ENCODE measurements around the gene POU2F1.
"Not testable (repeated sequence)": the region's sequence is repeated elsewhere in the genome, so short reads cannot be mapped to it uniquely, and the experiment has no call there.

The POU2F1 gene

GRCh38 chr1:167233373-167233772 is 12.7 kb downstream of the POU2F1 start:
- DNase-seq = no peak

GRCh38 chr1:167237000-167237399 is 16.3 kb downstream of the POU2F1 start:
- DNase-seq = no peak

- DNase-seq = no peak
These were observed 18.0 kb downstream of the POU2F1 start for GRCh38 chr1:167238713-167239112.

DNA sequence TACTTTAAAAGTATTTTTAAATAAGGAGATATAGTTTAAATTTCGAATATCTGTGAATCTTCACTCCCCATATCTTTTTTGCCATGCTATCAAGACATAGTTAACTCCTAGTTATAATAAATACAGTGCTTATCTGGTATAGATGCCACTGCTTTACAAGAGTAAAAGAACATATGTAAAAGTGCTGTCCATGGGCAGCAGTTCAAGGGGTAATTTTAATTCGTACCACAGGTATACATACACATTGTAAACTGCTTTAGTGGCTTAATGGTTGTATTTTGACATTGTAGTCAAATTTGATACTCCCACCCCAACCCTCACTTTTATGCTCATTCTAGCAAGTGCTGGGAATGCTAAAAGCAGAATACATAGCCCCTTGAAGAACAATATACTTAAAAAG is 18.6 kb downstream of the POU2F1 start:
- no peak for DNase-seq

GRCh38 chr1:167244244-167244643 is 23.6 kb downstream of the POU2F1 start:
- DNase-seq = no peak

DNA sequence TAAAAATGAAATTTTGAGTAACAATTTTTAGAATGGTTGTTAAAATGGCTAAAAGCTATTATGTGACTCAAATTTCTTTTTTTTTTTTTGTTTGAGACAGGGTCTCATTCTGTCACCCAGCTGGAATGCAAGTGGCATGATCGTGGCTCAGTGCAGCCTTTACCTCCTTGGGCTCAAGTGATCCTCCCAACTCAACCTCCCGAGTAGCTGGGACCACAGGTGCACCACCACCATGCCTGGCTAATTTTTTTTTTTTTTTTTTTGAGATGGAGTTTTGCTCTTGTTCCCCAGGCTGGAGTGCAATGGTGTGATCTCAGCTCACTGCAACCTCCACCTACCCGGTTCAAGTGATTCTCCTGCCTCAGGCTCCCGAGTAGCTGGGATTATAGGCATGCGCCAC is 24.5 kb downstream of the POU2F1 start:
- DNase-seq = not testable (repeated sequence)

DNA sequence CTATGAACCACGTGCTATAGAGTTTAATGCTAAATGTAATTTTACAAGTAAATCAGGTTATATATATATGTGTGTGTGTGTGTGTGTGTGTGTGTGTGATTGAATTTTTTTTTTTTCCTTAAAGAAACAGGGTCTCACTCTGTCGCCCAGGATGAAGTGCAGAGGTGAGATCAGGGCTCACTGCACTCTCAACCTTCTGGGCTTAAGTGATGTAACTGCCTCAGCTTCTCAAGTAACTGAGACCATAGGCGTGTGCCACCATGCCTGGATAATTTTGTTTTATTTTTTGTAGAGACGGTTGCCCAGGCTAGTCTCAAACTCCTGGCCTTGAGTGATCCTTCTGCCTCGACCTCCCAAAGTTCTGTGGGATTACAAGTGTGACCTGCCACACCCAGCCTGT is 26.3 kb downstream of the POU2F1 start:
- DNase-seq = no peak

- DNase-seq = no peak
These were observed 27.1 kb downstream of the POU2F1 start for GRCh38 chr1:167247754-167248153.

- DNase-seq = no peak
These were observed 28.3 kb downstream of the POU2F1 start for GRCh38 chr1:167248707-167249642.

DNA sequence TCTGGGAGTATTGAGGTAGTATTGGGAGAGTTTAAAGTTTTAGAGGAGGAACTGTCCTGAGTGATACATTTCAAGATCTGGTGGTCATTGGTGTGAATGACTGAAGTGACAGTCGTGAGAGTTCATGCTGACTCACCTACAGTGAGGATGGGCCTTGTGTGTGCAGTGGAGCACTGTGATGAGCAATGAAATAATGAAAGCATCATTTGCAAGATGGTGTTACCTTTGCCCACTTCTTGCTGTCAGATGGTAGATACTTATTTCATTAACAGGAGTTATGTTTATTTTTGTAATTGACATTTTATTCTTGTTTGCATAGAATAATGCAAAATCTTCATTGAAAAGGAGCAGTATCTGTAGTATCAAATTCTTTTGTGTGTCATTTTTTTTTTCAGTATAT is 29.0 kb downstream of the POU2F1 start:
- no peak for DNase-seq

DNA sequence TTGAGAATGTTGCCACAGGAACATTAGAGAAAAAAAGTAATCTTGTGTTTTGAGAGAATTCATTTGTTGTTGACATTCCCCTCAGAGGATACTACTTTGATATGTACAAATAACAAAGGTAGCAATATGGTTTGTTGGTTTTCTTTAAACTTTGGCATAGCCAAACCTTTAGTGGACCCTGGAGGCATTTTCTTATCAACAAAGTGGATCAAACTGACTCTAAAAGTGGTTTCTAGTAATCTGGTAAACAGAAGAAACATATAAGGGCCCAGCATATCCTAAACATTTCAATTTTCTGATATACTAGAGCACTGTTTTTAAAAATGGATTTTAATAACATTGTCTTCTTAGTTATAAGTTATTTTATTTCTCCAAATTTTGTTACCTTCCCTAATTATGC is 29.8 kb downstream of the POU2F1 start:
- no peak for DNase-seq

DNA sequence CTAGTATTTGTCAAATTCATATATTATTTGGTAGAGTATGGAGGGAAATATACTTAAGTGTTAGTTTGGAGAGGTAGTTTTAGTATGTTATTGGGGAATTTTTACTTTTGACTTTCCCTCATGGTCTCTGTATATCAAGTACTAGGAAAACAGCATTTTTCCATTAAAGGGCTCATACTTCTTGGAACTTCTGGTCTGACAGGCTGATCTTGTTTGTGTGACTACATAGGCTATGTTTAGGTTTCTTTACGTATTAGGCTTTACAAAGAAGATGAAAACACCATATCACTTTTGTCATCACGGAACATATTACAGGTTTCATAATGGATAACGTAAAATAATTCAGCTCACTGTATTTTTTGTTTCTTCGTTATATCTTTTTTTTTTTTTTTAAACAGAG is 30.8 kb downstream of the POU2F1 start:
- no peak for DNase-seq

GRCh38 chr1:167252986-167253385 is 32.3 kb downstream of the POU2F1 start:
- DNase-seq = no peak

DNA sequence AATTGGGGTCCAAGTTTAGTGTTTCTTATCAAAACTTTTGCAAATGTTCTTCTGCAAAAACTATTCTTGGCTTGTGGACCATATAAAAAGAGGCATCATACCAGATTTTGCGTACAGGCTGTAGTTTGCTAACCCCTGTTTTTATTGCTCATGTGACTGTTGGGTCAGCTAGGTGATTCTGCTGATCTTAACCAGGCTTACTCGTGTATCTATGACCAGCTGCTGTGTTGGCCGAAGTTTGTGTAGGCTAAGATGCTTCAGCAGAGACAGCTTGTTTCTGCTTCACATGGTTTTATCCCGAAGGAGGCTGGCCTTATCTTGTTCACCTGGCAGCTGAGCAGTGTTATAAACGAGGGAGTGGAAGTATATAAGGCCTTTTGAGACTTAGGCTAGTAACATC is 38.2 kb downstream of the POU2F1 start:
- no peak for DNase-seq

GRCh38 chr1:167262836-167263235 is 42.1 kb downstream of the POU2F1 start:
- DNase-seq = no peak

- no peak for DNase-seq
These were observed 42.7 kb downstream of the POU2F1 start for GRCh38 chr1:167263344-167263743.

DNA sequence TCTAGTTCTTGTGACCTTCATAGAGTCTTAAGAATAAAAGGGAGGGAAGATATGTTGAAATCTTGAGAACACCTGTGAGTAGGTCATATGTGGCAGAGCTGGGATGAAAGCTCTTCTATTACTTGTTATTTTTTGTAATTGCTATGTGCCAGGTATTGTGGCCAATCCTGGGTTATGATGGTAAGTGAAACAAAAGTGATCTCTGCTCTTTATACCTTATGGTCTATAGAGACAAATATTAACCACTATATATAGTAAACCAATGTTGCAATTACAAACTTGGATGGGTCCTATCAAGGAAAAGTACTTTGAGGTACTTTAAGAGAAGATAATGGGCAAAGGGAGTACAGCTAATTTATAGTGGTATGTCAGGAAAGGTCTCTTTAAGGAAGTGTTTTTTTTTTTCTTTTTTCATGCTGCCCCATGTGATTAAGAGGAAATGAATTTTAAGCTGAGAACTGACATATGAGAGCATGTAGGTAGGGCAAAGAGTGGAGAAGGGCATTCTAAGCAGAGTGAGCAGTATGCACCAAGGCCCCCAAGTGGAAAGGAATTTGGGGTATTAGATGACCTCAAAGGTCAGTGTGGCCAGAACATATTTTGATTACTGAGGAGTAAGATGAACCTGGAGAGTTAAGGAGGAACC is 43.3 kb downstream of the POU2F1 start:
- DNase-seq = no peak

GRCh38 chr1:167266965-167267364 is 46.3 kb downstream of the POU2F1 start:
- DNase-seq = no peak

GRCh38 chr1:167268347-167268787 is 47.7 kb downstream of the POU2F1 start:
- DNase-seq = no peak

DNA sequence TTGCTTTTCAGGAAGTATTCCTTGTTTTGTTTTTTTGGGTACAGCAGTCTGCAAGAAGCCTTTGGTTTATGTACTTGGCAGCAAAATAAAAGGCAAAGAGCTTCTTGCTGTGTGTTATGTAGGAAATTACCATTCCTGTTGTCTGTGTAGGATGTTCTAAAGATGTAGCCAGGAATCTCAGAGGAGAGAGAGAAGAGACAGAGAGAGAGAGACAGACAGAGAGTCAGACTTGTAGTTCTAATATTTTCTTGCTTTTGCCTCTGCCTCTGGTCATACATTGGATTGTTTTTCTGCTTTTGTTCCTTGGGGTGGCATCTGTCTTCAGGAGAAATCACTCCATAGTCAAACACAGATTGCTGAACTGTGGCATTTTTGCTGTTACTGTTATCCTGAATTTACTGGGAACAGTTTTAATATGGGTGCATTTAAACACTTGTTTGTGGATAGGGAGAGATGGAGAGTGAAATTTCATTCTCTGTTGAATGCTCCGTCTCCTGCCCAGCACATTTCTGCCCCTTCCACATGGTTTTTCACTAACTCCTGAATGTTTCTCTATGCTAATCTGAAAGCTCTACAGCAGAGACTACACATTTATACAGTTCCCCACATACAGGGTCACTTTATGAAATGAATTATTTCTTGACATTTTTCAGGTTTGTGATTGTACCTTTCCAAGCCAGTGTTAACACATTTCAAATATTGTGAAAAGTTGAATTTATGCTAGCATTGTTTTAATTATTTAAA is 49.8 kb downstream of the POU2F1 start:
- no peak for DNase-seq

DNA sequence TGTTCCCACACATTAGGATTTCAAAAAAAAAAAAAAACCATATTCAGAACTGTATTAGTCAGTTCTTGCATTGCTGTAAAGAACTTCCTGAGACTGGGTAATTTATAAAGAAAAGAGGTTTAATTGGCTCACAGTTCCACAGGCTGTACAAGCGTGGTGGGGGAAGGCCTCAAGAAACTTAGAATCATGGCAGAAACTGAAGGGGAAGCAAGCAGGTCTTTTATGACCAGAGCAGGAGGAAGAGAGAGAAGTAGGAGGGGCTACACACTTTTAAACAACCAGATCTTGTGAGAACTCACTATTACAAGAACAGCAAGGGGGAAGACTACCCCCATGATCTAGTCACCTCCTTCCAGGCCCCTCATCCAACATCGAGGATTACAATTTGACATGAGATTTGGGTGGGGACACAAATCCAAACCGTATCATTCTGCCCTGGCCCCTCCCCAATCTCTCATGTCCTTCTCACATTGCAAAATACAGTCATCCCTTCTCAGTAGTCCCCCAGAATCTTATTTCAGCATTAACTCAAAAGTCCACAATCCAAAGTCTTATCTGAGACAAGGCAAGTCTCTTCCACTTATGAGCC is 51.8 kb downstream of the POU2F1 start:
- no peak for DNase-seq

DNA sequence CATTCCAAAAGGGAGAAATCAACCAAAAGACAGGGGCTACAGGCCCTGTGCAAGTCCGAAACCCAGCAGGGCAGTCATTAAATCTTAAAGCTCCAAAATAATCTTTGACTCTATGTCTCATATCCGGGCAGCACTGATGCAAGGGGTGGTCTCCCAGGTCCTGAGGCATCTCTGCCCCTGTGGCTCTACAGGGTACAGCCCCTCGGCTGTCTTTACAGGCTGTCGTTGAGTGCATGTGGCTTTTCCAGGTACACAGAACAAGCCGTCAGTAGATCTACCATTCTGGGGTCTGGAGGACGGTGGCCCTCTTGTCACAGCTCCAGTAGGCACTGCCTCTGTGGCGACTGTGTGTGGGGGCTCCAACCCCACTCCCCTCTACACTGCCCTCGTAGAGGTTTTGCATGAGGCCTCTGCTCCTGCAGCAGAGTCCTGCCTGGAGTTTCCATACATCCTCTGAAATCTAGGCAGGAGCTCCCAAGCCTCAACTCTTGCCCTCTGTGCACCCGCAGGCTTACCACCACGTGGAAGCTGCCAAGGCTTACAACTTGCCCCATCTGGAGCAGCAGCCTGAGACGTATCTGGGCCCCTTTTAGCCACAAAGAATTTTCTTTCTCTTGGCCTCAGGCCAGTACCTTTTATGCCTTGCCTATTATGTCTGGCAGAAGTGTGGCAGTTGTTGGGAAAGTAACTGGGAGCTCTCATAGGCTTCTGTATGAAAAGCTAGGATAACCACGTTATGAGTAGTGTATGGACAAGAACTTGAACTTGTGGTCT is 52.5 kb downstream of the POU2F1 start:
- no peak for DNase-seq
